Measurements from ENCODE around the gene RAPGEF4. TPM values are rescaled to one million over a fixed set of nuclear protein-coding genes. Genes with fewer than 3 reads are reported as not detected.
"Not testable (repeated sequence)": the region's sequence is repeated elsewhere in the genome, so short reads cannot be mapped to it uniquely, and the experiment has no call there.

RAPGEF4 gene
- total RNA-seq, 1 experiment from 2014 or later: 2.4 TPM

- DNase-seq (ENCODE audit: low read depth): no peak
These were observed 38.7 kb downstream of the RAPGEF4 start for GRCh38 chr2:172774302-172774701.

- no peak for DNase-seq (ENCODE audit: low read depth)
These were observed 39.7 kb downstream of the RAPGEF4 start for GRCh38 chr2:172775319-172775718.

DNA sequence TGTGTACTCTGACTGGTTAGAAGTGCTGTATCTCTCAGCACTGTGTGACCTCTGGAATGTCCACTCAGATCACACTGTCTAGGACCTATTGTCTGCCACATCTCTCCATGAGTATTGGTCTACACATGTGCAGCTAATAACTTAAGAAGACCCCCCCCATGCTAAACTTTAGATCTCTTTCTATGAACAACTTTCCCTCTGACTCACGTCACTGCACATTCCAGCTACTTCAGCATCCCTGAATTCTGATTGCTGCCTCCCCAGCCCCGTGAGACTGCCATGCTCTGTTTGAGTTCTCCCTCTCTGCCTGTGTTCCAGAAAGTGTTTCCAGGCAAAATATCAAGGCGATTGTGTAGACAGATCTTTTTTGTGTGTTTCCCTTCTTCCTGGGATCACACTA lies 41.8 kb downstream of the RAPGEF4 start:
- DNase-seq (ENCODE audit: low read depth): peak; percentile 53

DNA sequence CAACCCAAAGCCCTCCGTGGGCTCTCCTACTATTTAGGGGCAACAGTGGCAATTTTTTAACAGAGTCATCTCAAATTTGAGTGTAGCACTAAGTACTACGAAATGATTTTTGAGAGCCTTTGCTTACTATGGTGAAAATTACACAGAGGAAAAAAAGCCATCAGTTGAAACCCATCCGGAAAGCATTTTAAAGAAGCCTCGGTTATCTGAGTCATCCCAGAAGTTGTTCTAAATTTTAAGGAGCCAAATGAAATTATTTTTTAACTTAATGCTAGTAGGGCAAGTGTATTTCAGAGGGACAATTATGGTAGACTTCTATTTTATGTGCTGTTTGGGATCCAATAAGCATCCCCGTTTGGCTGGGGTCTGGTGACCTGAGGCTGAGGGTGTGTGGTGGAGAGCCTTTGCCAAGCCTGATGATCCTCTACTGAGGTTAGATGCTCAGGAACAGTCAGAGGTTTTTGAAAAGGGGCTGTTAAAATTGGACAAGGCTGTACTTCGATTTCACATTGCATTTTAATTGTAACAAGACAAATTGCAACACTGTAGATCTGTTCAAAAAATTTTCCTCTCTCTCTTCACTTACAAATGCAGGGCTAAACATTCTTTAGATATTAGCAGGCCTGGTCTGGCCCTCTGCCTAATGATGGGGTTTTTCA lies 47.0 kb downstream of the RAPGEF4 start:
- DNase-seq (ENCODE audit: low read depth): no peak

DNA sequence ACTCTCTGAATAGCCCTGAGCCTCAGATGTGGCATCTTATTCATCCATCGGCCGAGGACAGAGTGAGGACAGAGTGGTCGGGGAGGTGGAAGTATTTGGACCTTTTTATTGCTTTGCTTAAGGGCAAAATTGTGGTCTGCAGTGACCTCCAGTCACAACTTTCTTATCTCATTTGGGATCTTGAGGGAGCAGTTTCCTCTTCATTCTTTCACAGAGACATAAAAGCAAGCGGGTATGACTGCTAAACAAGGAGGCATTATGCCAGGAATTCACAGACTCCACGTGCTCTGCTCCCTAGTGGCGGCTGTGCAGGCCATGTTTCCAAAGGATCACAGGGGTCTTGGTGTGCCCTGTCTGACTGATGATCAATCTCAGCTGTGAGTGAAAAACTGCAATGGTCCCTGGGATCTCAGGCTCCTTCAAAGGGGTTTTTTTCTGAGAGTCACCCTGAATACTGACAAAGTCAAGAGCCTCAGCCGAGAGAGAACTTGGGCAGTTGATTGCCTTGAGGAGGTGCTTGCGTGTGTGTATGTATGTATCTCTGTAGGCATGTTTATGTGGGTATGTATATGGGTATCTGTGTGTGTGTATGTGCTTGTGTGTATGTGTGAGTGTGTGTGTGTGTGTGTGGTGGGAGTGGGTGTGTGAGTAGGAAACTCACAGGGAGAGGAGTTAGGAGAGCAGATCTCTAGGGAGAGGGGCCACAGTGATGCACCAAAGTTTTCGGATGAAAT lies 47.7 kb downstream of the RAPGEF4 start:
- DNase-seq (ENCODE audit: low read depth): peak; percentile 100

GRCh38 chr2:172788871-172789270 lies 53.2 kb downstream of the RAPGEF4 start:
- peak; percentile 73 for DNase-seq (ENCODE audit: low read depth)

DNA sequence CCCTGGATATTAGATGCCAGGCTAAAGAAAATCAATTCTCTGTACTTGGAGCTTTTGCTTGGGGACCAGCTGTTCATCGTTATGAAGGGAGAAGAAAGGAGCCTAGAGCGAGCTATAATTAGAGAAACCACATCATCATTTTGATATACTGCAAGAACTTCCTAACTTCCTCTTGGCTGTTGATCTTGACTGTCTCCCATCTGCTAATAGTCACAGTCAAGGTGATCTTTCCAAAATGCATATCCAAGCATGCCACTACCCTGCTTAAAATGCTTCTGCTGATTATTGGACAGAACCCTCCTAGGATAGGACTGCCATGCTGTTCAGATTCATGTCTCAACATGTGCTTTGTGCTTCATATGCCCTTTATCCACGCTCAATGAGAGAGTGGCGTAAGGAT lies 54.8 kb downstream of the RAPGEF4 start:
- DNase-seq (ENCODE audit: low read depth): peak; percentile 75

GRCh38 chr2:172791953-172792352 lies 56.3 kb downstream of the RAPGEF4 start:
- DNase-seq (ENCODE audit: low read depth): peak; percentile 31

GRCh38 chr2:172792711-172793110 lies 57.1 kb downstream of the RAPGEF4 start:
- peak; percentile 56 for DNase-seq (ENCODE audit: low read depth)

GRCh38 chr2:172803308-172803707 lies 67.7 kb downstream of the RAPGEF4 start:
- DNase-seq (ENCODE audit: low read depth): not testable (repeated sequence)

GRCh38 chr2:172804423-172804822 lies 68.8 kb downstream of the RAPGEF4 start:
- DNase-seq (ENCODE audit: low read depth): no peak

DNA sequence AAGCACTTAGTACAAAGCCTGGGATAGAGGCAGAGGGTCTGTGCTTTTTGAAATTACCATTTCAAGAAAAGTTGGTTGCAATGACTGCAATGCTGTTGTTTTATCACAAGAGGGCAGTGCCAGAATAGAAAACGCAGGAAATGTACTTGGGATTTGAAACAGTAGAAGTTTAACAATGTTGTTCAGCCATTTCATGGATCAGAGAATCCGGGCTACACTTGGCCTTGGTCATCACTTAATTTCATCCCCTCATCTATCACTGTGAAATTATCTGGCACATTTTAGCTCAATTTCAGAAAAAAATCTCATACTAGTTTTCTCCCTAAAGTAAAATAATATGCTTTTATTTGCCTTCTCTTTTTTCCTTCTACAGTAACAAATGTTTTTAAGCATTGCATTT lies 70.8 kb downstream of the RAPGEF4 start:
- DNase-seq (ENCODE audit: low read depth): peak; percentile 62

GRCh38 chr2:172806996-172807395 lies 71.4 kb downstream of the RAPGEF4 start:
- no peak for DNase-seq (ENCODE audit: low read depth)

GRCh38 chr2:172808156-172808555 lies 72.5 kb downstream of the RAPGEF4 start:
- no peak for DNase-seq (ENCODE audit: low read depth)

- peak; percentile 61 for DNase-seq (ENCODE audit: low read depth)
These were observed 75.4 kb downstream of the RAPGEF4 start for GRCh38 chr2:172811027-172811426.

DNA sequence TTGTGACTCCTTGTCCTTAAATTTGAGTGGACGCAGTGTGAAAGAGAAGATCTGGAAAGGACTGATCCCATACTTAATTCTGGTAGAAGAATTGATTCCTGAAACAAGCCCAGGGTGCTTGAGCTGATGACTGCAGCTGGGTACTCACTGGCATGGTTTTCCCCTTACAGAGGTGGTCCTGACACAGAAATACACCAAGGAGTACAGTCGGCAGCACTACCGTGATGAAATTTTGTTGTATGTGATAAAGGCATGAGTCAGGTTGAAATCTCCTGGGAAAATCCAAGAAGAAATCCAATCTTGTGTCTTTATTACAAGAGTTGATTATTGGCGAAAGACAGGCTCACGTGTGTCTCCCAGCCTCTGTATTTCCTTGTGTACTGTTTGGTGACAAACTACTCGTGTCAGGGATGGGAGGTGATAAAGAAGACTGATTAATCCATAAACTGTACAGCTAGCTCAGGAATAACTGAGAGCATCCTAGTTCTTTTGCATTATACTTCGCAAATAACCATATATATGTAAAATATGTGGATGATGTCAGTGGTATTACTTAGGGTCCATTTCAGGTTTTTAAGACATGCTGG lies 76.6 kb downstream of the RAPGEF4 start:
- DNase-seq (ENCODE audit: low read depth): no peak

- DNase-seq (ENCODE audit: low read depth): peak; percentile 27
These were observed 77.8 kb downstream of the RAPGEF4 start for GRCh38 chr2:172813314-172813888.

GRCh38 chr2:172817411-172817810 lies 81.8 kb downstream of the RAPGEF4 start:
- DNase-seq (ENCODE audit: low read depth): peak; percentile 19

- DNase-seq (ENCODE audit: low read depth): no peak
These were observed 84.3 kb downstream of the RAPGEF4 start for GRCh38 chr2:172819943-172820342.

GRCh38 chr2:172821370-172822338 lies 86.0 kb downstream of the RAPGEF4 start:
- no peak for DNase-seq (ENCODE audit: low read depth)

GRCh38 chr2:172822585-172822984 lies 86.9 kb downstream of the RAPGEF4 start:
- DNase-seq (ENCODE audit: low read depth): no peak

Measured in RPMI7951 (cell line).